Brain microvascular endothelial cell (primary cell): ENCODE results near the gene IRF1.
A peak's percentile ranks its signal among the peaks of the same experiment; 100 is the strongest.

Source experiments
- DNase-seq: peaks from one replicate; pipeline ENCODE4 v3.0.0-alpha.2; 2020
- H3K27ac ChIP-seq: fragments of 250-450 bp; sonication (Bioruptor Pico); 2 replicates; pipeline ENCODE4 v1.5.1; 2020; ENCODE audit warnings: mild to moderate bottlenecking, moderate library complexity
- H3K27me3 ChIP-seq: fragments of 250-450 bp; sonication (Bioruptor Pico); replicated peaks from 2 replicates; pipeline ENCODE4 v1.5.1; 2020; ENCODE audit warnings: mild to moderate bottlenecking
- H3K36me3 ChIP-seq: fragments of 250-450 bp; sonication (Bioruptor Pico); replicated peaks from 2 replicates; pipeline ENCODE4 v1.5.1; 2020; ENCODE audit warnings: mild to moderate bottlenecking
- H3K4me3 ChIP-seq: 2 replicates; pipeline ENCODE4 v1.5.1; 2011; ENCODE audit warnings: low read depth, mild to moderate bottlenecking, control low read depth, low read length, moderate library complexity
- CTCF ChIP-seq: IDR thresholded peaks from 2 replicates; pipeline ENCODE4 v1.5.1; 2011; ENCODE audit warnings: low read depth, mild to moderate bottlenecking, moderate library complexity, low read length, control low read depth, inconsistent platforms; ENCODE audit errors: missing control alignments
- in situ Hi-C: cut with HindIII; loops from 2 replicates; pipeline ENCODE4 v1.10.0; 2017; ENCODE audit warnings: low sequenced_read_pairs, low pct_ligation_motif_present

Gene IRF1

GRCh38 chr5:132459983-132460838 lies 30.4 kb downstream of the IRF1 start:
- Histone ChIP-seq H3K27ac (peak overlapping the region; percentile 88), H3K4me3 (no peak overlapping the region), H3K27me3 (no peaks in the 10 kb centered on the region), H3K36me3 (no peaks in the 10 kb centered on the region)
- TF ChIP-seq CTCF, result peak; percentile 51
- in situ Hi-C loops, result no loop called here
- no peak for DNase-seq

- peak overlapping the region; percentile 88 for H3K27ac ChIP-seq
- TF ChIP-seq CTCF, result no peak
- peak; percentile 71 for DNase-seq
- no peaks in the 10 kb centered on the region for H3K36me3 ChIP-seq
- in situ Hi-C loops, result no loop called here
- no peak overlapping the region for H3K4me3 ChIP-seq
- H3K27me3 ChIP-seq, result no peaks in the 10 kb centered on the region
Measured at GRCh38 chr5:132459031-132459982, 31.3 kb downstream of the IRF1 start.

GRCh38 chr5:132458651-132459030 lies 31.9 kb downstream of the IRF1 start:
- no peak for TF ChIP-seq CTCF
- DNase-seq, result no peak
- peak overlapping the region; percentile 88 for H3K27ac ChIP-seq
- no peak overlapping the region for H3K4me3 ChIP-seq
- H3K27me3 ChIP-seq, result no peaks in the 10 kb centered on the region
- in situ Hi-C loops, result no loop called here
- no peaks in the 10 kb centered on the region for H3K36me3 ChIP-seq

GRCh38 chr5:132458226-132458560 lies 32.4 kb downstream of the IRF1 start:
- no peak for TF ChIP-seq CTCF

GRCh38 chr5:132457371-132458225 lies 33.0 kb downstream of the IRF1 start:
- H3K27ac ChIP-seq, result peak overlapping the region; percentile 88
- peak; percentile 41 for DNase-seq
- in situ Hi-C loops, result no loop called here

More at GRCh38 chr5:132458226-132458560, 32.4 kb downstream of the IRF1 start:
- no peak overlapping the region for H3K4me3 ChIP-seq
- DNase-seq, result no peak
- H3K36me3 ChIP-seq, result no peaks in the 10 kb centered on the region
- in situ Hi-C loops, result no loop called here
- no peaks in the 10 kb centered on the region for H3K27me3 ChIP-seq
- peak overlapping the region; percentile 88 for H3K27ac ChIP-seq

More at GRCh38 chr5:132457371-132458225, 33.0 kb downstream of the IRF1 start:
- TF ChIP-seq CTCF, result no peak
- Histone ChIP-seq H3K27me3 (no peaks in the 10 kb centered on the region), H3K4me3 (no peak overlapping the region), H3K36me3 (no peaks in the 10 kb centered on the region)
